ENCODE results near the gene VANGL1. TPM values are rescaled to one million over a fixed set of nuclear protein-coding genes. Genes with fewer than 3 reads are reported as not detected.

Gene VANGL1
- total and polyA plus RNA-seq, 12 donors: 2.0 to 19.1 (median 10.6) TPM

DNA sequence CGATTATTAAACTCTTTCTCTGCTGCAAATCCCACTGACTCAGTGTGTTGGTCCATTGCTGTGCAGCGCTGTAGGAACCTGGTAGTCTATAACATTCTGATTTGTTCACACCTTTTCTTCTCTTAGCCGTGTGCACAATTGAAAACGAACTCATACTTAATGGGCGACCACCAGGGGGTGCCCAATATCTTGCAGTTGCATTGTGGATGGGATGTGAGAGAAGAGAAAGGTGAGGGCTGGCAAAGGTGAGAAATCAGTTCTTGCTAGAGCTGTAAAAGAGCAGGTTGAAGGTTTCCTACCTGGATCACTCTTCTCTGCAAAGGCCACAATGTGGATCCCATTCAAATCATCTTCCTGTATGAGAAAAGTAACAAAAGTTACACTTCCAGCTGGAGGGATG, 75.8 kb downstream of the VANGL1 start:
- H3K4me3 ChIP-seq: no peak overlapping the region
- no peak overlapping the region for H3K27ac ChIP-seq
- peak in 6 of 7 donors; percentile 21 to 71 (median 39) for DNase-seq
- no peaks in the 10 kb centered on the region for H3K9me3 ChIP-seq (replicated peaks in 1 of 3)
- no peaks in the 10 kb centered on the region for H3K36me3 ChIP-seq (replicated peaks in 1 of 2)
- intact Hi-C loops (cut with DNase I): loop anchor here in 1 of 2 donors (10.0 kb wide), 1 partner anchor 47 kb away; the partner anchor contains the start of gene CASQ2
- no peaks in the 10 kb centered on the region for H3K4me1 ChIP-seq (replicated peaks in 1 of 2)
- 44 to 65% (median 46%) methylated on average over 5 of the region's 5 CpGs for WGBS, 4 donors
- TF ChIP-seq POLR2A (IDR thresholded peaks at IDR 0.05): no peak
- TF ChIP-seq, protein P1, sequence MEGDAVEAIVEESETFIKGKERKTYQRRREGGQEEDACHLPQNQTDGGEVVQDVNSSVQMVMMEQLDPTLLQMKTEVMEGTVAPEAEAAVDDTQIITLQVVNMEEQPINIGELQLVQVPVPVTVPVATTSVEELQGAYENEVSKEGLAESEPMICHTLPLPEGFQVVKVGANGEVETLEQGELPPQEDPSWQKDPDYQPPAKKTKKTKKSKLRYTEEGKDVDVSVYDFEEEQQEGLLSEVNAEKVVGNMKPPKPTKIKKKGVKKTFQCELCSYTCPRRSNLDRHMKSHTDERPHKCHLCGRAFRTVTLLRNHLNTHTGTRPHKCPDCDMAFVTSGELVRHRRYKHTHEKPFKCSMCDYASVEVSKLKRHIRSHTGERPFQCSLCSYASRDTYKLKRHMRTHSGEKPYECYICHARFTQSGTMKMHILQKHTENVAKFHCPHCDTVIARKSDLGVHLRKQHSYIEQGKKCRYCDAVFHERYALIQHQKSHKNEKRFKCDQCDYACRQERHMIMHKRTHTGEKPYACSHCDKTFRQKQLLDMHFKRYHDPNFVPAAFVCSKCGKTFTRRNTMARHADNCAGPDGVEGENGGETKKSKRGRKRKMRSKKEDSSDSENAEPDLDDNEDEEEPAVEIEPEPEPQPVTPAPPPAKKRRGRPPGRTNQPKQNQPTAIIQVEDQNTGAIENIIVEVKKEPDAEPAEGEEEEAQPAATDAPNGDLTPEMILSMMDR (IDR thresholded peaks at IDR 0.05): peak; percentile 28 to 60 (median 48)
- H3K27me3 ChIP-seq: no peaks in the 10 kb centered on the region

DNA sequence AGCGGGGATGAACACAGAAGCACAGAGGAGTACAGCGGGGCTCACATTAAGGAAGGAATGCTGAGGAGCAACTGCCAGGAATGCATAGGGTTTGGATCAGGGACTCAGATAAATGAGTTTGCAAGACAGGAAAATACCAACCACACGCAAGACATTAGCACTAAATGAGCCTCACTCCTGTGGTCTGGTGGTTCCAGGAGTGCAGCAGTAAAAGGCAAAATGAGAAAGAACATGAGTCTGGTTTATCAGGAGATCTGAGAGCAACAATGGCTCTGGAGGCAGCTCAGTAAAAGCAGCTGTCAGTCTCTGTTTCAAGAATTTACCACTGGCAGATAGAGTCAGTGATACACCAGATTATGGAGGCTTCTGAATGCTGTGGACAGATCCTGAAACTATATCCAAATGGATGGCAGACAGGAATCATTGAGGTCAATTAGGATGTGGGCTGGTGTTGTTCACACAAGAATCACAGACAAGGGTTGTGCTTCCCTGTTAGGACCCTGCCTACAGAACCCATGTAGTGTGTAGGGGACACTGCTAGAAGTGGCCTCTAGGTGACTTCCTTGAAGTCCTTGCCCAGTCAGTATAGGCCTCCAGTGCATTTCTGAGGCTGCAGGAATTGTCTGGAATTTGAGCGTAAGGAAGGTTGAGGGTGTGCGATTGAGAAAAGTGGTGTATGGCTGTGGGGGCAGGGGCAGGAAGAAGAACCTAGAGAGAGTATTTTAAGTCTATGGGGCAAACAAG, 76.4 kb downstream of the VANGL1 start:
- intact Hi-C loops (cut with DNase I): loop anchor here in 1 of 2 donors (10.0 kb wide), 1 partner anchor 47 kb away; the partner anchor contains the start of gene CASQ2
- H3K9me3 ChIP-seq (replicated peaks in 1 of 3): no peaks in the 10 kb centered on the region
- no peaks in the 10 kb centered on the region for H3K36me3 ChIP-seq (replicated peaks in 1 of 2)
- H3K27ac ChIP-seq: no peak overlapping the region
- TF ChIP-seq, protein P1 (IDR thresholded peaks at IDR 0.05): no peak
- TF ChIP-seq POLR2A (IDR thresholded peaks at IDR 0.05): no peak
- H3K4me3 ChIP-seq: no peak overlapping the region
- H3K4me1 ChIP-seq (replicated peaks in 1 of 2): no peaks in the 10 kb centered on the region
- 74 to 81% (median 80%) methylated on average over 5 of the region's 5 CpGs for WGBS, 4 donors
- H3K27me3 ChIP-seq: no peaks in the 10 kb centered on the region
- no peak for DNase-seq

DNA sequence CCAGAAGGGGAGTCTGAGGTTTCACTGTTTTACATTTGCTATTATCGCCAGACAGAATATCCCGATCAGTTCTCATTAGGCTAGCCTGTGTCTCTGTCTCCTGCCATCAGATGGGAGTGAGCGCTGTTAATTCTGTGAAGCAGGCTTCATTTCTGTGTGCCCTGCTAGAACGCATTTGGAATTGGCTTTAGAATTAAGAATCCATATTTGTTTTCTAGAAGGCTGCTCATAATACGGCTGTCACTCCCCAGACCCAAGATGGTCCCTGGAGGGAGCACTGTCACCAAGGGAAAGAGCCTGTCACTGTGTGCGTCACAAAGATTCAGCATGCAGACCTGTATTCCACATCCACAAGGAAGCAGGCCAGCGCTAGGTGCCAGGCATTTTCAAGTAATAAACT, 77.5 kb downstream of the VANGL1 start:
- Histone ChIP-seq H3K27ac (no peak overlapping the region), H3K9me3 (replicated peaks in 1 of 3) (no peaks in the 10 kb centered on the region), H3K27me3 (no peaks in the 10 kb centered on the region), H3K36me3 (replicated peaks in 1 of 2) (no peaks in the 10 kb centered on the region), H3K4me3 (no peak overlapping the region), H3K4me1 (replicated peaks in 1 of 2) (no peaks in the 10 kb centered on the region)
- intact Hi-C loops (cut with DNase I): loop anchor here in 1 of 2 donors (10.0 kb wide), 1 partner anchor 46 kb away; the partner anchor contains the start of gene CASQ2
- WGBS, 4 donors: 87 to 92% (median 90%) methylated on average over 7 of the region's 7 CpGs
- DNase-seq: peak in 1 of 7 donors; percentile 57
- TF ChIP-seq, protein P1 (IDR thresholded peaks at IDR 0.05): no peak
- TF ChIP-seq POLR2A (IDR thresholded peaks at IDR 0.05): no peak

DNA sequence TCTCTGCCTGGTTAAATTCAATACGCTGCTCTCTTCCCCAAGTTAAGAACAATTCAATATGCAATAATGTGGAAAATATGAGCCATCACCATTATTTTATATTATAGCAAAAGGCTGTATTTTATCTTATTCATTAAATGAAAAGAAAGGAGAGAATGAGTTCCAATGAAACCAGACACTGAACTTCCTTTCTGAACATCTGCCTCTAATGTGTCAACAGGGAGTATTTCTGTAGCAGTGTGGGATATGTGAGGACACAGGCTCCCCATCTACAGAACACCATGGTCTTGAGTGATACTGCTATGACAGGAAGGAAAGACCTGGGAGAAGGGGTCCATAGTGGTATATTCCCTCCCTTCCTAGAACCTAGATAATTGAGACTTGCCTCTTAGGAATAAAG, 80.5 kb downstream of the VANGL1 start:
- H3K27me3 ChIP-seq: no peaks in the 10 kb centered on the region
- no peak for DNase-seq
- H3K4me1 ChIP-seq (replicated peaks in 1 of 2): peaks cover 0 to 10% of the 10 kb centered on the region in 2 donors
- H3K9me3 ChIP-seq (replicated peaks in 1 of 3): no peaks in the 10 kb centered on the region
- H3K36me3 ChIP-seq (replicated peaks in 1 of 2): no peaks in the 10 kb centered on the region
- no peak overlapping the region for H3K27ac ChIP-seq
- TF ChIP-seq, protein P1 (IDR thresholded peaks at IDR 0.05): no peak
- TF ChIP-seq POLR2A (IDR thresholded peaks at IDR 0.05): no peak
- intact Hi-C loops (cut with DNase I): no loop called here
- 86 to 100% (median 90%) methylated on average over 1 of the region's 1 CpG for WGBS, 4 donors
- no peak overlapping the region for H3K4me3 ChIP-seq

Data from adrenal gland (tissue), 12 donors.